ENCODE data around the gene SARNP. TPM values are rescaled to one million over a fixed set of nuclear protein-coding genes. Genes with fewer than 3 reads are reported as not detected.

The SARNP gene
- total and polyA plus RNA-seq, 10 of the 15 experiments (the other 5 are each of a cell fraction or from before 2014, with no cell fraction given): 77.6 to 445 (median 188) TPM

GRCh38 chr12:55845361-55845760 lies 27.8 kb upstream of the SARNP start:
- no peak overlapping the region for H3K9ac ChIP-seq (ENCODE audit: control insufficient read depth, insufficient read depth, low read length)
- H3K9me3 ChIP-seq (replicated peaks; ENCODE audit: control insufficient read depth, insufficient read depth, low read length): no peaks in the 10 kb centered on the region
- DNase-seq (ENCODE audit: low read depth, low spot score) (no peak), ATAC-seq (no peak), FAIRE-seq (no peak)
- no peaks in the 10 kb centered on the region for H4K20me1 ChIP-seq (ENCODE audit: control insufficient read depth, insufficient read depth)
- no peak overlapping the region for H3K27ac ChIP-seq (ENCODE audit: control insufficient read depth, insufficient read depth)
- no peak overlapping the region for H3K4me2 ChIP-seq (ENCODE audit: control insufficient read depth, insufficient read depth)
- in situ Hi-C loops (cut with MboI): no loop called here
- ChIA-PET CTCF (interaction anchor here (2.2 kb wide), 1 partner anchor 10 kb away, joined by 5 read pairs; no protein-coding TSS in a partner anchor), POLR2A (interaction anchor here (0.5 kb wide), 1 partner anchor 9 kb away, joined by 3 read pairs; no protein-coding TSS in a partner anchor), RAD21 (ENCODE audit: unreplicated experiment) (no interaction called here), SMC1A (ENCODE audit: uncharacterized antibody, unreplicated experiment) (no interaction called here)
- no peaks in the 10 kb centered on the region; the same call in 1 of the 2 replicates for H3K4me1 ChIP-seq (ENCODE audit: control insufficient read depth, insufficient read depth, low read length)
- peaks cover 0 to 1% of the 10 kb centered on the region in 2 experiments; a peak in 3 of 4 replicates for H3K27me3 ChIP-seq (replicated peaks in 1 of 2; ENCODE audit: control insufficient read depth in 2 of 2, insufficient read depth in 2 of 2, low read length in 1 of 2)
- H3K36me3 ChIP-seq (ENCODE audit: control insufficient read depth in 2 of 2, insufficient read depth in 2 of 2, low read length in 1 of 2): no peaks in the 10 kb centered on the region
- BruUV-seq (replicated peaks): no TSS peak
- TF ChIP-seq SKIL (IDR thresholded peaks at IDR 0.05; ENCODE audit: low read depth, poor library complexity, severe bottlenecking): no peak
- TF ChIP-seq ZBTB4 (CRISPR knock-in tag; IDR thresholded peaks at IDR 0.05): no peak
- TF ChIP-seq ZNF622 (IDR thresholded peaks at IDR 0.05): no peak
- TF ChIP-seq, protein P1, sequence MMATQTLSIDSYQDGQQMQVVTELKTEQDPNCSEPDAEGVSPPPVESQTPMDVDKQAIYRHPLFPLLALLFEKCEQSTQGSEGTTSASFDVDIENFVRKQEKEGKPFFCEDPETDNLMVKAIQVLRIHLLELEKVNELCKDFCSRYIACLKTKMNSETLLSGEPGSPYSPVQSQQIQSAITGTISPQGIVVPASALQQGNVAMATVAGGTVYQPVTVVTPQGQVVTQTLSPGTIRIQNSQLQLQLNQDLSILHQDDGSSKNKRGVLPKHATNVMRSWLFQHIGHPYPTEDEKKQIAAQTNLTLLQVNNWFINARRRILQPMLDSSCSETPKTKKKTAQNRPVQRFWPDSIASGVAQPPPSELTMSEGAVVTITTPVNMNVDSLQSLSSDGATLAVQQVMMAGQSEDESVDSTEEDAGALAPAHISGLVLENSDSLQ (IDR thresholded peaks at IDR 0.05): peak; percentile 61
- TF ChIP-seq SREBF1 (IDR thresholded peaks at IDR 0.05; ENCODE audit: low read length): no peak
- no peak for TF ChIP-seq YBX1 (IDR thresholded peaks at IDR 0.05)
- no peak for TF ChIP-seq KAT2A (conservative IDR thresholded peaks at IDR 0.05; ENCODE audit: control insufficient read depth, low read depth, low read length)
- H2AFZ ChIP-seq (ENCODE audit: control insufficient read depth, low read depth, low read length): no peak overlapping the region
- no peaks in the 10 kb centered on the region for H3K79me2 ChIP-seq (ENCODE audit: control insufficient read depth, insufficient read depth, low read length)
- H3K4me3 ChIP-seq: no peak overlapping the region
- intact Hi-C loops (cut with micrococcal nuclease; ENCODE audit: unreplicated experiment): no loop called here
- 60% methylated on average over 5 of the region's 5 CpGs for WGBS (ENCODE audit: insufficient coverage, insufficient replicate concordance, low lambda C conversion rate, missing lambda C conversion rate)

Data from GM12878 (cell line).